GM12872 (cell line): ENCODE results near the gene IGSF9.

Experiments used
- TF ChIP-seq, protein P1 (sequence below): IDR thresholded peaks from 3 replicates; pipeline ENCODE4 v1.5.1; 2011; ENCODE audit warnings: low read depth, mild to moderate bottlenecking, low read length, moderate library complexity; ENCODE audit not compliant: insufficient read depth

IGSF9 gene

GRCh38 chr1:159916242-159917051 is 29.0 kb downstream of the IGSF9 start:
- TF ChIP-seq, protein P1, sequence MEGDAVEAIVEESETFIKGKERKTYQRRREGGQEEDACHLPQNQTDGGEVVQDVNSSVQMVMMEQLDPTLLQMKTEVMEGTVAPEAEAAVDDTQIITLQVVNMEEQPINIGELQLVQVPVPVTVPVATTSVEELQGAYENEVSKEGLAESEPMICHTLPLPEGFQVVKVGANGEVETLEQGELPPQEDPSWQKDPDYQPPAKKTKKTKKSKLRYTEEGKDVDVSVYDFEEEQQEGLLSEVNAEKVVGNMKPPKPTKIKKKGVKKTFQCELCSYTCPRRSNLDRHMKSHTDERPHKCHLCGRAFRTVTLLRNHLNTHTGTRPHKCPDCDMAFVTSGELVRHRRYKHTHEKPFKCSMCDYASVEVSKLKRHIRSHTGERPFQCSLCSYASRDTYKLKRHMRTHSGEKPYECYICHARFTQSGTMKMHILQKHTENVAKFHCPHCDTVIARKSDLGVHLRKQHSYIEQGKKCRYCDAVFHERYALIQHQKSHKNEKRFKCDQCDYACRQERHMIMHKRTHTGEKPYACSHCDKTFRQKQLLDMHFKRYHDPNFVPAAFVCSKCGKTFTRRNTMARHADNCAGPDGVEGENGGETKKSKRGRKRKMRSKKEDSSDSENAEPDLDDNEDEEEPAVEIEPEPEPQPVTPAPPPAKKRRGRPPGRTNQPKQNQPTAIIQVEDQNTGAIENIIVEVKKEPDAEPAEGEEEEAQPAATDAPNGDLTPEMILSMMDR: no peak

- TF ChIP-seq, protein P1: no peak
Observed at GRCh38 chr1:159915571-159916241, 29.7 kb downstream of the IGSF9 start.

DNA sequence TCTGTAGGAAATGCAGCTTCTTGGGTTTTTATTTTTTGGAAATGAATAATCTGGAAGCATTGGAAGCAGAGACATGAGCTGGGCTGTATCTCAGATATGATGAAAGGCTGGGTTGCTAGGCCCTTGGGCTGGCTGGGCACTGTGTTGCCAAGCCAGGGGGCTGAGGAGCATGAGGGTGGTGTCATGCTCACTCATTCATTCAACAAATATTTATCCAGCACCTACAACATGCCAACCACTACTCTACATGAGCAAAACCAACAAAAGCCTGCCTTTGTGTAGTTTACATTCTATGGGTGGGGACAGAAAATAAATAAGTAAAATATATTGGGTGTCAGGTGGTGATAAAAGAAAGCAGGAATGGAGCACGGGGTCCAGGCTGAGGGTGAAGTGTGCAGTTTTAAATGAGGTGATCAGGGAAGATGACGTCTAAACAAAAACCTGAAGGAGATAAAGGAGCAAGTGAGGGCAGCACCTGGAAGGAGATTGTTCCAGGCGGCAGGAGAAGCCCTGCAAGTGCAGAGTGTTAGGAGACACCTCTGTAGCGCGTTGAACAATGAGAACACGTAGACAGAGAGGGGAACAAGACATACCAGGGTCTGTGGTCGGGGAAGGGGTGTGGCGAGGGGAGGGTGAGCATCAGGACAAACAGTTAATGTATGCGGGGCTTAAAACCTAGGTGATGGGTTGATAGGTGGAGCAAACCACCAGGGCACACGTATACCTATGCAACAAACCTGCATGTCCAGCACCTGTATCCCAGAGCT is 31.0 kb downstream of the IGSF9 start:
- TF ChIP-seq, protein P1: no peak

- TF ChIP-seq, protein P1: no peak
Observed at GRCh38 chr1:159913451-159914192, 31.8 kb downstream of the IGSF9 start.

GRCh38 chr1:159911326-159912070 is 33.9 kb downstream of the IGSF9 start:
- TF ChIP-seq, protein P1: no peak

- TF ChIP-seq, protein P1: no peak
Observed at GRCh38 chr1:159908031-159908940, 37.1 kb downstream of the IGSF9 start.
